K562 (cell line): ENCODE results near the gene DENND4C. TPM values are rescaled to one million over a fixed set of nuclear protein-coding genes. Genes with fewer than 3 reads are reported as not detected.

Source experiments
- CEBPG ChIP-seq, 3 experiments: fragments of 200-800 bp in 1 of 3; sonication (Bioruptor generic) in 1 of 3; sonication (generic) in 1 of 3; formaldehyde crosslinking in 1 of 3; IDR thresholded peaks in 2 of 3; conservative IDR thresholded peaks in 1 of 3; 2 replicates each; pipeline versions ENCODE4 v1.6.1 to v1.8.0; 2016 to 2022; ENCODE audit warnings: missing compliant biosample characterization in 2 of 3, missing genetic modification characterization in 2 of 3, mild to moderate bottlenecking in 1 of 3, missing genetic modification reagents in 1 of 3
- CHD4 ChIP-seq: fragments of 200-600 bp; sonication (generic); IDR thresholded peaks from 3 replicates; pipeline ENCODE4 v1.6.1; 2012; ENCODE audit warnings: low read depth, mild to moderate bottlenecking, mixed read lengths, low read length, inconsistent platforms; ENCODE audit not compliant: insufficient read depth, insufficient replicate concordance, poor library complexity, severe bottlenecking
- E2F6 ChIP-seq, 2 experiments: IDR thresholded peaks; 2 replicates each; pipeline ENCODE4 v1.6.1; 2011; ENCODE audit warnings: borderline replicate concordance in 1 of 2, control low read depth in 1 of 2, low read depth in 1 of 2, low read length in 1 of 2, mild to moderate bottlenecking in 1 of 2, mixed read lengths in 1 of 2, moderate library complexity in 1 of 2; ENCODE audit not compliant: insufficient read depth in 1 of 2, insufficient read length in 1 of 2, poor library complexity in 1 of 2, severe bottlenecking in 1 of 2; ENCODE audit errors: extremely low read depth in 1 of 2
- GTF2F1 ChIP-seq: IDR thresholded peaks from 2 replicates; pipeline ENCODE4 v1.6.1; 2011; ENCODE audit warnings: low read depth, low read length, improper control_type of control experiment
- HSF4 ChIP-seq: fragments of 250-450 bp; sonication (Bioruptor Pico); IDR thresholded peaks from 2 replicates; pipeline ENCODE4 v2.1.2; 2022; ENCODE audit warnings: mild to moderate bottlenecking, moderate library complexity, borderline replicate concordance
- SMAD3 ChIP-seq: fragments of 450-650 bp; formaldehyde crosslinking; conservative IDR thresholded peaks from 2 replicates; pipeline ENCODE4 v1.4.0; 2020; ENCODE audit warnings: mild to moderate bottlenecking
- SMARCA5 ChIP-seq: fragments of 450-650 bp; IDR thresholded peaks from 2 replicates; pipeline ENCODE4 v1.6.1; 2016
- SMARCE1 ChIP-seq: fragments of 450-650 bp; IDR thresholded peaks from 2 replicates; pipeline ENCODE4 v1.7.1; 2016; ENCODE audit warnings: mild to moderate bottlenecking
- ZFP36 ChIP-seq: fragments of 150-350 bp; IDR thresholded peaks from 2 replicates; pipeline ENCODE4 v1.6.1; 2018; ENCODE audit warnings: low read length, low read depth; ENCODE audit not compliant: partially characterized antibody
- ZNF133 ChIP-seq: fragments of 250-450 bp; sonication (Bioruptor Pico); IDR thresholded peaks from 2 replicates; pipeline ENCODE4 v1.4.0; 2020; ENCODE audit warnings: mild to moderate bottlenecking
- ZNF253 ChIP-seq: fragments of 250-450 bp; sonication (Bioruptor Pico); conservative IDR thresholded peaks from 2 replicates; pipeline ENCODE4 v1.6.1; 2021; ENCODE audit warnings: mild to moderate bottlenecking
- ZNF280A ChIP-seq: fragments of 450-650 bp; IDR thresholded peaks from 2 replicates; pipeline ENCODE4 v1.6.1; 2018; ENCODE audit warnings: mild to moderate bottlenecking, low read depth; ENCODE audit not compliant: partially characterized antibody
- ZNF699 ChIP-seq: fragments of 250-450 bp; sonication (Bioruptor Pico); IDR thresholded peaks from 2 replicates; pipeline ENCODE4 v1.8.0; 2021; ENCODE audit warnings: mild to moderate bottlenecking, moderate library complexity; ENCODE audit not compliant: insufficient replicate concordance
- polyA plus RNA-seq, 8 experiments: library from polyadenylated mRNA; depleted of rRNA in 4 of 8; stranded (reverse) in 5 of 8; unstranded in 3 of 8; fragments of >200 nt; fragmentation: Nextera tagmentation in 2 of 8; fragmentation: Illumina TruSeq in 1 of 8; extraction: Ambion mirVana in 2 of 8; extraction: Trizol in 1 of 8; gene quantifications; 2 replicates each; pipeline versions ENCODE4 v1.2.1 to v1.2.3, GENCODE V29; 2011 to 2014; ENCODE audit warnings: inconsistent platforms in 1 of 8, missing spikeins in 1 of 8
- total RNA-seq, 7 experiments: library from RNA; depleted of rRNA in 6 of 7; stranded (reverse); fragments of >200 nt in 6 of 7; fragmentation: Illumina TruSeq in 2 of 7; extraction: Trizol in 2 of 7; gene quantifications; 2 replicates each; pipeline versions ENCODE4 v1.2.1 to v1.2.3, GENCODE V29; 2011 to 2021; ENCODE audit warnings: low replicate concordance in 1 of 7
- TF ChIP-seq, protein P1 (sequence below): fragments of 450-650 bp; formaldehyde crosslinking; IDR thresholded peaks from 2 replicates; pipeline ENCODE4 v1.4.0; 2022; ENCODE audit warnings: missing genetic modification characterization
- TF ChIP-seq, protein P2 (sequence below): fragments of 450-650 bp; formaldehyde crosslinking; conservative IDR thresholded peaks from 2 replicates; pipeline ENCODE4 v1.4.0; 2022; ENCODE audit warnings: mild to moderate bottlenecking, missing genetic modification characterization
- TF ChIP-seq, protein P3 (sequence below): sonication (generic); formaldehyde crosslinking; IDR thresholded peaks from 2 replicates; pipeline ENCODE4 v1.8.1; 2023; ENCODE audit warnings: mild to moderate bottlenecking, missing genetic modification reagents

Gene DENND4C
- total and polyA plus RNA-seq, 9 of the 15 experiments (the other 6 are each of a cell fraction or from before 2014, with no cell fraction given), result 4.8 to 31.8 (median 13.9) TPM

DNA sequence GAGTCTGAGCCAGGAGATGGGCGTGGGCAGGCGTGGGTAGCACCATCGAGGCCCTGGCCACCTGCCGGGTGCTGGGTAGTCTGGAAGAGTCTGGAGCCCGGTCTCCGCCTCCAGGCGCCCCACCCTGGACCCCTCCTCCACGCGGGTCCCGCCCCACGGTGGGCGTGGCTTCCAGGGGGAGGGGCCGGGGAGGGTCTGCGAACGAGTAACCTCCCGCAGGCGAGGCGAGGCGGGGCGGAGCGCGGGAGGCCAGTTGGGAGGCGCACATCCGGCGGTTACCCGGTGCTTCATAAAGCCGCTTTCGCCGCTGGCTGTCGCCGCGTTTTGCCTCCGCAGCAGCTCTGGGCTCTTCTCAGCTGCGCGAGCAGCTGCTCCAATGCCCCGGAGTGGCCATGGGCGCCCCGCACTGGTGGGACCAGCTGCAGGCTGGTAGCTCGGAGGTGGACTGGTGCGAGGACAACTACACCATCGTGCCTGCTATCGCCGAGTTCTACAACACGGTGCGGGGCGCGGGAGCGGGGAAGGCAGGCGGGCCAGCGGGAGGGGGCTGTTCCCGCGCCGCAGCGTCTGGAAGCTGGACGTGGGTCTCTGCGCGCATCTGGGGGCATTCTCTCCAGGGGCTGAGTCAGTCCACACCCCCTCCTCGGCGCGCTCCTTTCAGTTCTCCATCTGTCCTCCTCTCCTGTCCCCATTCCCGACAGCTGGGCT, 178.4 kb downstream of the DENND4C start, which contains the start of gene ACER2 (continued):
- TF ChIP-seq SMAD3 (no peak), SMARCE1 (no peak), E2F6 (IDR thresholded peaks at IDR 0.05; ENCODE audit: borderline replicate concordance in 1 of 2, extremely low read depth in 1 of 2, insufficient read depth in 1 of 2, insufficient read length in 1 of 2, low read depth in 1 of 2, low read length in 1 of 2, poor library complexity in 1 of 2, severe bottlenecking in 1 of 2) (peak; percentile 56 to 82), CEBPG (CRISPR knock-in tag; IDR thresholded peaks at IDR 0.05) (no peak), CEBPG (tag; conservative IDR thresholded peaks at IDR 0.05 in 1 of 2, IDR thresholded peaks at IDR 0.05 in 1 of 2) (no peak), ZNF280A (no peak), SMARCA5 (no peak), GTF2F1 (no peak), ZNF699 (CRISPR knock-in tag) (no peak), HSF4 (CRISPR knock-in tag) (no peak), ZFP36 (peak; percentile 67), ZNF133 (CRISPR knock-in tag) (no peak), CHD4 (no peak), ZNF253 (no peak)
- TF ChIP-seq, protein P1, sequence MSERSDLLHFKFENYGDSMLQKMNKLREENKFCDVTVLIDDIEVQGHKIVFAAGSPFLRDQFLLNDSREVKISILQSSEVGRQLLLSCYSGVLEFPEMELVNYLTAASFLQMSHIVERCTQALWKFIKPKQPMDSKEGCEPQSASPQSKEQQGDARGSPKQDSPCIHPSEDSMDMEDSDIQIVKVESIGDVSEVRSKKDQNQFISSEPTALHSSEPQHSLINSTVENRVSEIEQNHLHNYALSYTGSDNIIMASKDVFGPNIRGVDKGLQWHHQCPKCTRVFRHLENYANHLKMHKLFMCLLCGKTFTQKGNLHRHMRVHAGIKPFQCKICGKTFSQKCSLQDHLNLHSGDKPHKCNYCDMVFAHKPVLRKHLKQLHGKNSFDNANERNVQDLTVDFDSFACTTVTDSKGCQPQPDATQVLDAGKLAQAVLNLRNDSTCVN (CRISPR knock-in tag), result no peak
- TF ChIP-seq, protein P2, sequence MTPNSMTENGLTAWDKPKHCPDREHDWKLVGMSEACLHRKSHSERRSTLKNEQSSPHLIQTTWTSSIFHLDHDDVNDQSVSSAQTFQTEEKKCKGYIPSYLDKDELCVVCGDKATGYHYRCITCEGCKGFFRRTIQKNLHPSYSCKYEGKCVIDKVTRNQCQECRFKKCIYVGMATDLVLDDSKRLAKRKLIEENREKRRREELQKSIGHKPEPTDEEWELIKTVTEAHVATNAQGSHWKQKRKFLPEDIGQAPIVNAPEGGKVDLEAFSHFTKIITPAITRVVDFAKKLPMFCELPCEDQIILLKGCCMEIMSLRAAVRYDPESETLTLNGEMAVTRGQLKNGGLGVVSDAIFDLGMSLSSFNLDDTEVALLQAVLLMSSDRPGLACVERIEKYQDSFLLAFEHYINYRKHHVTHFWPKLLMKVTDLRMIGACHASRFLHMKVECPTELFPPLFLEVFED, result no peak
- TF ChIP-seq, protein P3, sequence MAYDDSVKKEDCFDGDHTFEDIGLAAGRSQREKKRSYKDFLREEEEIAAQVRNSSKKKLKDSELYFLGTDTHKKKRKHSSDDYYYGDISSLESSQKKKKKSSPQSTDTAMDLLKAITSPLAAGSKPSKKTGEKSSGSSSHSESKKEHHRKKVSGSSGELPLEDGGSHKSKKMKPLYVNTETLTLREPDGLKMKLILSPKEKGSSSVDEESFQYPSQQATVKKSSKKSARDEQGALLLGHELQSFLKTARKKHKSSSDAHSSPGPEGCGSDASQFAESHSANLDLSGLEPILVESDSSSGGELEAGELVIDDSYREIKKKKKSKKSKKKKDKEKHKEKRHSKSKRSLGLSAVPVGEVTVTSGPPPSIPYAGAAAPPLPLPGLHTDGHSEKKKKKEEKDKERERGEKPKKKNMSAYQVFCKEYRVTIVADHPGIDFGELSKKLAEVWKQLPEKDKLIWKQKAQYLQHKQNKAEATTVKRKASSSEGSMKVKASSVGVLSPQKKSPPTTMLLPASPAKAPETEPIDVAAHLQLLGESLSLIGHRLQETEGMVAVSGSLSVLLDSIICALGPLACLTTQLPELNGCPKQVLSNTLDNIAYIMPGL (CRISPR knock-in tag), result no peak
